HCT116 (cell line): ENCODE results near the gene FIBCD1. TPM values are rescaled to one million over a fixed set of nuclear protein-coding genes. Genes with fewer than 3 reads are reported as not detected.

Experiments used
- ATAC-seq: fragments of 200-7000 bp; cut with Tn5 transposase; 2 replicates; pipeline ENCODE4 v1.9.1; 2020; ENCODE audit warnings: mild to moderate bottlenecking, moderate library complexity
- BruUV-seq: library from RNA; stranded (reverse); fragments of 400-500 nt; replicated peaks from 2 replicates; lab custom pipeline; 2021; lab: Mats Ljungman, UMichigan
- CTCF ChIA-PET: fragments of 300-600 bp; sonication (Branson Sonifier 250); formaldehyde crosslinking; loops from one replicate; lab custom pipeline; 2021; ENCODE audit warnings: antibody characterized with exemption; lab: Charles Lee
- POLR2A ChIA-PET: fragments of 300-600, 350-600 bp; sonication (Branson Sonifier 250); formaldehyde crosslinking; loops from one replicate; lab custom pipeline; 2021; ENCODE audit warnings: antibody characterized with exemption; lab: Charles Lee
- RAD21 ChIA-PET, 2 experiments: fragments of 300-600 bp; sonication (Branson Sonifier 250); formaldehyde crosslinking; loops; one replicate each; lab custom pipeline; 2023; ENCODE audit warnings: low total read pairs in 2 of 2; ENCODE audit not compliant: uncharacterized antibody in 2 of 2, unreplicated experiment in 2 of 2, low non-redundant PET in 1 of 2; lab: Charles Lee
- DNase-seq: peaks from one replicate; pipeline ENCODE4 v3.0.0-alpha.2; 2010; ENCODE audit warnings: low read depth, low spot score
- H2AFZ ChIP-seq: fragments of 200-600 bp; shearing (Covaris generic), sonication (generic); 2 replicates; pipeline ENCODE4 v1.6.1; 2017; ENCODE audit warnings: low read depth, mixed run types, mixed read lengths, antibody characterized with exemption, low read length; ENCODE audit not compliant: poor library complexity, severe bottlenecking
- H3K27ac ChIP-seq: 2 replicates; pipeline ENCODE4 v1.5.1; 2012; ENCODE audit warnings: low read depth, low read length
- H3K27me3 ChIP-seq: fragments of 200-600 bp; sonication (generic); 2 replicates; pipeline ENCODE4 v1.6.1; 2016; ENCODE audit warnings: mixed run types, low read length, mixed read lengths; ENCODE audit not compliant: insufficient read depth
- H3K36me3 ChIP-seq, 2 experiments: fragments of 200-500 bp in 1 of 2; fragments of 200-600 bp in 1 of 2; sonication (Bioruptor generic) in 1 of 2; sonication (generic) in 1 of 2; 2 replicates each; pipeline versions ENCODE4 v1.5.1 to v1.6.1; 2014 to 2016; ENCODE audit warnings: low read length in 2 of 2, inconsistent platforms in 1 of 2, mixed read lengths in 1 of 2, mixed run types in 1 of 2; ENCODE audit not compliant: insufficient read depth in 2 of 2, control insufficient read depth in 1 of 2
- H3K4me1 ChIP-seq, 2 experiments: fragments of 200-600 bp in 1 of 2; sonication (generic) in 1 of 2; 2 replicates each; pipeline versions ENCODE4 v1.5.1 to v1.6.1; 2012 to 2017; ENCODE audit warnings: low read length in 2 of 2, inconsistent platforms in 1 of 2, mild to moderate bottlenecking in 1 of 2, mixed read lengths in 1 of 2, mixed run types in 1 of 2, moderate library complexity in 1 of 2; ENCODE audit not compliant: insufficient read depth in 2 of 2, control insufficient read depth in 1 of 2
- H3K4me2 ChIP-seq: fragments of 200-600 bp; sonication (generic); 2 replicates; pipeline ENCODE4 v1.6.1; 2017; ENCODE audit warnings: mixed run types, low read length, mixed read lengths
- H3K4me3 ChIP-seq, 2 experiments: fragments of 200-600 bp in 1 of 2; sonication (generic) in 1 of 2; replicated peaks in 1 of 2; 2 replicates each; pipeline ENCODE4 v1.5.1; 2011 to 2016; ENCODE audit warnings: low read length in 2 of 2, control low read depth in 1 of 2, low read depth in 1 of 2, mild to moderate bottlenecking in 1 of 2, mixed read lengths in 1 of 2, mixed run types in 1 of 2
- H3K79me2 ChIP-seq: fragments of 200-600 bp; sonication (generic); 2 replicates; pipeline ENCODE4 v1.6.1; 2017; ENCODE audit warnings: mild to moderate bottlenecking, mixed run types, low read length, moderate library complexity, mixed read lengths; ENCODE audit not compliant: insufficient read depth
- H3K9ac ChIP-seq: fragments of 200-600 bp; sonication (generic); 2 replicates; pipeline ENCODE4 v1.6.1; 2016; ENCODE audit warnings: low read length, mixed read lengths
- H3K9me2 ChIP-seq: fragments of 200-600 bp; sonication (generic), shearing (Covaris generic); 2 replicates; pipeline ENCODE4 v1.6.1; 2017; ENCODE audit warnings: mixed run types, mild to moderate bottlenecking, moderate library complexity; ENCODE audit not compliant: insufficient read depth
- H3K9me3 ChIP-seq, 2 experiments: fragments of 200-500 bp in 1 of 2; fragments of 200-600 bp in 1 of 2; sonication (Bioruptor generic) in 1 of 2; sonication (generic) in 1 of 2; 2 replicates each; pipeline ENCODE4 v1.6.1; 2014 to 2017; ENCODE audit warnings: low read length in 2 of 2, mixed read lengths in 2 of 2, inconsistent platforms in 1 of 2, low read depth in 1 of 2, mild to moderate bottlenecking in 1 of 2, mixed run types in 1 of 2, moderate library complexity in 1 of 2; ENCODE audit not compliant: control insufficient read depth in 1 of 2, insufficient read depth in 1 of 2
- H4K20me1 ChIP-seq: fragments of 200-600 bp; sonication (generic), shearing (Covaris generic); 2 replicates; pipeline ENCODE4 v1.6.1; 2017; ENCODE audit warnings: mixed run types, mild to moderate bottlenecking, moderate library complexity; ENCODE audit not compliant: insufficient read depth
- EZH2phosphoT487 ChIP-seq: fragments of 200-600 bp; IDR thresholded peaks from 2 replicates; pipeline ENCODE4 v1.6.1; 2018; ENCODE audit warnings: antibody characterized with exemption, borderline replicate concordance
- POLR2A ChIP-seq: IDR thresholded peaks from 2 replicates; pipeline ENCODE4 v1.7.0; 2011; ENCODE audit warnings: borderline replicate concordance; ENCODE audit not compliant: insufficient read depth, insufficient read length; ENCODE audit errors: extremely low read depth
- RAD21 ChIP-seq: IDR thresholded peaks from 2 replicates; pipeline ENCODE4 v1.6.1; 2012; ENCODE audit warnings: low read depth, mild to moderate bottlenecking
- ZBTB33 ChIP-seq: IDR thresholded peaks from 2 replicates; pipeline ENCODE4 v1.6.1; 2011; ENCODE audit warnings: mild to moderate bottlenecking, low read length, moderate library complexity; ENCODE audit not compliant: insufficient replicate concordance; ENCODE audit errors: extremely low read depth
- ZFX ChIP-seq: fragments of 450-650 bp; IDR thresholded peaks from 2 replicates; pipeline ENCODE4 v1.6.1; 2017
- intact Hi-C: fragments of 100-400 bp; cut with micrococcal nuclease; formaldehyde crosslinking; loops from 2 replicates; pipeline ENCODE4 v1.10.0; 2022
- total RNA-seq: library from RNA; stranded (reverse); gene quantifications from one replicate; pipeline ENCODE4 v1.2.1, GENCODE V29; 2021; ENCODE audit not compliant: unreplicated experiment

FIBCD1 gene
- total RNA-seq, 1 experiment from 2014 or later, result 26.1 TPM

- RAD21 ChIA-PET, result no interaction called here
- H3K27ac ChIP-seq, result no peak overlapping the region
- no peak overlapping the region for H3K9ac ChIP-seq
- no peaks in the 10 kb centered on the region for H3K9me3 ChIP-seq
- POLR2A ChIA-PET, result no interaction called here
- CTCF ChIA-PET, result no interaction called here
- no peak overlapping the region for H2AFZ ChIP-seq
- no peaks in the 10 kb centered on the region for H4K20me1 ChIP-seq
- TF ChIP-seq POLR2A (no peak), RAD21 (no peak), EZH2phosphoT487 (no peak), ZFX (no peak), ZBTB33 (no peak)
- H3K27me3 ChIP-seq, result no peaks in the 10 kb centered on the region
- H3K4me3 ChIP-seq, result no peak overlapping the region
- no peak for DNase-seq
- intact Hi-C loops, result no loop called here
- peaks cover 11 to 12% of the 10 kb centered on the region in 2 experiments for H3K4me1 ChIP-seq
- BruUV-seq, result no TSS peak
- H3K9me2 ChIP-seq, result no peaks in the 10 kb centered on the region
- no peak overlapping the region for H3K4me2 ChIP-seq
- no peaks in the 10 kb centered on the region for H3K36me3 ChIP-seq
- no peak for ATAC-seq
- H3K79me2 ChIP-seq, result no peaks in the 10 kb centered on the region
Measured at GRCh38 chr9:130922893-130923610, 16.0 kb downstream of the FIBCD1 start.
